ENCODE measurements around the gene TCEAL9. TPM values are rescaled to one million over a fixed set of nuclear protein-coding genes. Genes with fewer than 3 reads are reported as not detected.

Gene TCEAL9
- total and polyA plus RNA-seq, 2 of the 8 experiments (the other 6 are each of a cell fraction or from before 2014, with no cell fraction given) = 22.2 to 36.8 TPM

DNA sequence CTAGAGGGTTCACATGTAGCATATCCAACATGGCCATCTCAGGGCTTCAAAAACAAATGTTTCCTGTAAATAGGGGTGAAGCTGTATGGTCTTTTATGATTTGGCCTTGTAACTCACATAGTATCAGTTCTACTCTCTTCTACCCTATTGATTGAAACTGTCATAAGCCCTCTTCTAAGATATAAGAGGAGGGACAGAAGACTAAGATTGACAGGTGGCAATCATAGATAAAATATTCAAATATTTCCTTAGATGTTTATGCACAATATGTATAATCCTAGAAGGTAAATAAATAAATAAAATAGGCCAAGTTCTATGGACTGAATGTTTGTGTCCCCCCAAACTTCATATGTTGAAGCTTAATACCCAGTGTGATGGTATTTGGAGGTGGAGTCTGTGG, 13.2 kb downstream of the TCEAL9 start:
- H3K4me2 ChIP-seq (ENCODE audit: insufficient read depth in 1 of 2, low read depth in 2 of 2, low read length in 2 of 2) = no peak overlapping the region
- H3K14ac ChIP-seq (ENCODE audit: insufficient read length) = no peak overlapping the region
- H2BK12ac ChIP-seq (ENCODE audit: low read depth, low read length) = no peak overlapping the region
- H3K36me3 ChIP-seq (ENCODE audit: control insufficient read depth in 2 of 4, insufficient read depth in 4 of 4, low read length in 3 of 4) = no peaks in the 10 kb centered on the region
- no peak overlapping the region for H4K91ac ChIP-seq (replicated peaks; ENCODE audit: insufficient read length, low read length)
- H4K20me1 ChIP-seq (replicated peaks in 1 of 2; ENCODE audit: control insufficient read depth in 1 of 2, insufficient read depth in 2 of 2, low read length in 2 of 2) = no peaks in the 10 kb centered on the region
- H3K4me3 ChIP-seq (ENCODE audit: extremely low read depth in 1 of 4, insufficient read depth in 2 of 4, low read depth in 3 of 4, low read length in 4 of 4) = no peak overlapping the region
- H3K79me1 ChIP-seq (ENCODE audit: low read depth, low read length) = no peaks in the 10 kb centered on the region
- H3K4ac ChIP-seq (replicated peaks; ENCODE audit: insufficient read length, low read depth, low read length) = no peak overlapping the region
- H3K9ac ChIP-seq (replicated peaks in 1 of 4; ENCODE audit: extremely low read depth in 1 of 4, low read depth in 3 of 4, low read length in 3 of 4) = no peak overlapping the region
- no peak overlapping the region for H3K18ac ChIP-seq (ENCODE audit: extremely low read depth, low read length)
- FAIRE-seq = no peak
- H4K8ac ChIP-seq (ENCODE audit: extremely low read depth, insufficient read depth, low read length) = no peak overlapping the region
- no peak overlapping the region for H3K23ac ChIP-seq (ENCODE audit: insufficient read length)
- ChIA-PET POLR2A (ENCODE audit: partially characterized antibody) (interaction anchor here (0.6 to 1.1 kb wide), 2 partner anchors 91 to 154 kb away, joined by 3 read pairs; no protein-coding TSS in a partner anchor), CTCF (ENCODE audit: partially characterized antibody) (interaction anchor here (1.1 kb wide), 1 partner anchor 121 kb away, joined by 3 read pairs; no protein-coding TSS in a partner anchor)
- H2BK120ac ChIP-seq (replicated peaks; ENCODE audit: low read depth, low read length) = no peak overlapping the region
- no peak overlapping the region for H3K56ac ChIP-seq (replicated peaks; ENCODE audit: insufficient read length, low read depth, low read length)
- no peaks in the 10 kb centered on the region for H3K27me3 ChIP-seq (replicated peaks in 1 of 4; ENCODE audit: control insufficient read depth in 3 of 4, extremely low read depth in 1 of 4, insufficient read depth in 3 of 4, low read length in 3 of 4)
- no peak overlapping the region for H4K5ac ChIP-seq (ENCODE audit: insufficient read length, low read depth, low read length)
- H2BK20ac ChIP-seq (ENCODE audit: low read length) = no peak overlapping the region
- peaks cover 0 to 2% (median 0%) of the 10 kb centered on the region in 4 experiments; a peak in 1 of 7 replicates for H3K4me1 ChIP-seq (replicated peaks in 1 of 4; ENCODE audit: control insufficient read depth in 3 of 4, insufficient read depth in 4 of 4, low read length in 3 of 4)
- no peak overlapping the region for H2AFZ ChIP-seq (ENCODE audit: low read length)
- H3K9me3 ChIP-seq (ENCODE audit: insufficient read depth in 2 of 2, low read depth in 1 of 2, low read length in 1 of 2) = no peaks in the 10 kb centered on the region
- H3K79me2 ChIP-seq (ENCODE audit: control insufficient read depth in 1 of 2, insufficient read depth in 2 of 2, low read length in 2 of 2) = no peaks in the 10 kb centered on the region
- no peak overlapping the region for H3K27ac ChIP-seq (ENCODE audit: low read depth, low read length)
- H2BK15ac ChIP-seq (ENCODE audit: low read length) = no peak overlapping the region
- H2AK5ac ChIP-seq (ENCODE audit: low read depth, low read length) = no peak overlapping the region
- H3K23me2 ChIP-seq (ENCODE audit: low read depth, low read length) = no peaks in the 10 kb centered on the region
- H2BK5ac ChIP-seq (ENCODE audit: low read depth, low read length) = no peak overlapping the region
- DNase-seq (ENCODE audit: low read depth in 1 of 2, low spot score in 2 of 2) = no peak
- TF ChIP-seq POU5F1 (IDR thresholded peaks at IDR 0.05; ENCODE audit: low read depth, low read length) = no peak
- no peak for TF ChIP-seq ATF2 (IDR thresholded peaks at IDR 0.05; ENCODE audit: low read length)
- no peak for TF ChIP-seq CHD2 (IDR thresholded peaks at IDR 0.05; ENCODE audit: low read length)
- TF ChIP-seq GABPA (IDR thresholded peaks at IDR 0.05; ENCODE audit: borderline replicate concordance, insufficient read depth, low read length) = no peak
- no peak for TF ChIP-seq TAF1 (IDR thresholded peaks at IDR 0.05; ENCODE audit: low read depth, low read length)
- no peak for TF ChIP-seq ASH2L (IDR thresholded peaks at IDR 0.05; ENCODE audit: low read length)
- TF ChIP-seq BRCA1 (IDR thresholded peaks at IDR 0.05; ENCODE audit: low read depth, low read length) = no peak
- no peak for TF ChIP-seq KDM5A (IDR thresholded peaks at IDR 0.05; ENCODE audit: low read length)
- no peak for TF ChIP-seq JUN (IDR thresholded peaks at IDR 0.05; ENCODE audit: low read depth, low read length)
- no peak for TF ChIP-seq HDAC6 (IDR thresholded peaks at IDR 0.05; ENCODE audit: low read depth, low read length)
- TF ChIP-seq BCL11A (IDR thresholded peaks at IDR 0.05; ENCODE audit: low read depth in 2 of 2, low read length in 2 of 2) = no peak
- TF ChIP-seq CBX8 (IDR thresholded peaks at IDR 0.05; ENCODE audit: borderline replicate concordance, low read depth, low read length) = no peak
- no peak for TF ChIP-seq CEBPB (IDR thresholded peaks at IDR 0.05; ENCODE audit: low read depth, low read length)
- TF ChIP-seq TAF7 (optimal IDR thresholded peaks at IDR 0.05; ENCODE audit: borderline replicate concordance, low read depth, low read length) = no peak
- no peak for TF ChIP-seq ZNF274 (IDR thresholded peaks at IDR 0.05; ENCODE audit: borderline replicate concordance, extremely low read depth, low read length)
